Breast epithelium (tissue), 4 donors: Measurements from ENCODE around the gene SIVA1. TPM values are rescaled to one million over a fixed set of nuclear protein-coding genes. Genes with fewer than 3 reads are reported as not detected.

Source experiments
- DNase-seq, 2 donors: peaks; one replicate each; pipeline ENCODE4 v3.0.0-alpha.2; 2019; ENCODE audit warnings: low spot score in 2 of 2
- H3K27ac ChIP-seq, 2 donors: fragments of 200-600 bp; sonication (generic) in 1 of 2; one replicate each; pipeline ENCODE4 v1.5.1; 2016 to 2019; ENCODE audit warnings: mild to moderate bottlenecking in 1 of 2
- H3K27me3 ChIP-seq, 2 donors: fragments of 200-600 bp; sonication (generic) in 1 of 2; one replicate each; pipeline versions ENCODE4 v1.5.1 to v1.6.0; 2017 to 2019; ENCODE audit warnings: control low read depth in 1 of 2, mild to moderate bottlenecking in 1 of 2
- H3K36me3 ChIP-seq: fragments of 200-600 bp; one replicate; pipeline ENCODE4 v1.5.1; 2019
- H3K4me1 ChIP-seq, 2 donors: fragments of 200-600 bp; sonication (generic); one replicate each; pipeline ENCODE4 v1.5.1; 2016 to 2019; ENCODE audit warnings: control low read depth in 1 of 2
- H3K4me3 ChIP-seq, 3 donors: fragments of 200-600 bp; sonication (generic); 1 replicate in 2 of 3; 2 replicates in 1 of 3; pipeline ENCODE4 v1.5.1; 2016 to 2019; ENCODE audit warnings: mild to moderate bottlenecking in 3 of 3, moderate library complexity in 2 of 3
- H3K9me3 ChIP-seq, 2 donors: fragments of 200-600 bp; sonication (generic) in 1 of 2; one replicate each; pipeline ENCODE4 v1.5.1; 2016 to 2019; ENCODE audit warnings: control low read depth in 1 of 2
- POLR2A ChIP-seq: fragments of 450-650 bp; IDR thresholded peaks from one replicate; pipeline ENCODE4 v1.6.1; 2016; ENCODE audit warnings: antibody characterized with exemption, mild to moderate bottlenecking, moderate library complexity
- POLR2AphosphoS5 ChIP-seq, 3 donors: sonication (generic); formaldehyde crosslinking; IDR thresholded peaks; one replicate each; pipeline ENCODE4 v1.6.1; 2017; ENCODE audit warnings: antibody characterized with exemption in 3 of 3
- intact Hi-C: fragments of 100-400 bp; cut with DNase I; formaldehyde crosslinking; loops from one replicate; pipeline ENCODE4 v1.15.1; 2023; ENCODE audit warnings: low total_unique reads
- total RNA-seq, 3 donors: library from RNA; depleted of rRNA; stranded (reverse); fragments of >200 nt; gene quantifications; one replicate each; pipeline ENCODE4 v1.1.0, GENCODE V29; 2016
- TF ChIP-seq, protein P1 (sequence below), 3 donors: fragments of 450-650 bp; IDR thresholded peaks; one replicate each; pipeline ENCODE4 v1.5.1; 2016 to 2017; ENCODE audit warnings: antibody characterized with exemption in 3 of 3, mild to moderate bottlenecking in 3 of 3, moderate library complexity in 3 of 3

SIVA1 gene
- total RNA-seq, 3 donors from 2014 or later = 181 to 225 (median 223) TPM

DNA sequence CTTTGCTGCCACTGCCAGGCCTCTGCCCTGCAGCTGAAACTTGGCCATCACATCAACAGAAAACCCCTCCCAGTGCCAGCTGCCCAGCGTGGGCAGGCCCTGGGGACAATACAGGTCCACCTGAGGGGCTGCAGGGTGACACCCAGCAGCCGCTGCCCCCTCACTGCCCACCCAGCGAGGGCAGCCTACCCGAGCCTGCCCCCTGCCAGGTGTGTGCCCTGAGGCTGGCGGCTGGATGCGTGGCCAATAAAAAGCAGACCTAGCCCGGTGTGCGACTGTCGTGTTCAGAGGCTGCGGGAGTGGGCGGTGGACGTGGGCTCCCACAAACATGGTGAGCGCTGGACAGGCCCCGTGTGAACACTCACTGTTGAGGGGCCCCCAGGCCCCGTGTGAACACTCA is 33.6 kb upstream of the SIVA1 start:
- intact Hi-C loops = no loop called here
- H3K9me3 ChIP-seq = no peaks in the 10 kb centered on the region
- H3K4me1 ChIP-seq = peaks cover 3 to 8% of the 10 kb centered on the region in 2 donors
- DNase-seq = no peak
- TF ChIP-seq, protein P1, sequence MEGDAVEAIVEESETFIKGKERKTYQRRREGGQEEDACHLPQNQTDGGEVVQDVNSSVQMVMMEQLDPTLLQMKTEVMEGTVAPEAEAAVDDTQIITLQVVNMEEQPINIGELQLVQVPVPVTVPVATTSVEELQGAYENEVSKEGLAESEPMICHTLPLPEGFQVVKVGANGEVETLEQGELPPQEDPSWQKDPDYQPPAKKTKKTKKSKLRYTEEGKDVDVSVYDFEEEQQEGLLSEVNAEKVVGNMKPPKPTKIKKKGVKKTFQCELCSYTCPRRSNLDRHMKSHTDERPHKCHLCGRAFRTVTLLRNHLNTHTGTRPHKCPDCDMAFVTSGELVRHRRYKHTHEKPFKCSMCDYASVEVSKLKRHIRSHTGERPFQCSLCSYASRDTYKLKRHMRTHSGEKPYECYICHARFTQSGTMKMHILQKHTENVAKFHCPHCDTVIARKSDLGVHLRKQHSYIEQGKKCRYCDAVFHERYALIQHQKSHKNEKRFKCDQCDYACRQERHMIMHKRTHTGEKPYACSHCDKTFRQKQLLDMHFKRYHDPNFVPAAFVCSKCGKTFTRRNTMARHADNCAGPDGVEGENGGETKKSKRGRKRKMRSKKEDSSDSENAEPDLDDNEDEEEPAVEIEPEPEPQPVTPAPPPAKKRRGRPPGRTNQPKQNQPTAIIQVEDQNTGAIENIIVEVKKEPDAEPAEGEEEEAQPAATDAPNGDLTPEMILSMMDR (IDR thresholded peaks at IDR 0.05) = no peak
- no peak for TF ChIP-seq POLR2AphosphoS5 (IDR thresholded peaks at IDR 0.05)
- TF ChIP-seq POLR2A = no peak
- no peak overlapping the region for H3K27ac ChIP-seq
- no peak overlapping the region for H3K4me3 ChIP-seq
- no peaks in the 10 kb centered on the region for H3K36me3 ChIP-seq
- H3K27me3 ChIP-seq = no peaks in the 10 kb centered on the region

DNA sequence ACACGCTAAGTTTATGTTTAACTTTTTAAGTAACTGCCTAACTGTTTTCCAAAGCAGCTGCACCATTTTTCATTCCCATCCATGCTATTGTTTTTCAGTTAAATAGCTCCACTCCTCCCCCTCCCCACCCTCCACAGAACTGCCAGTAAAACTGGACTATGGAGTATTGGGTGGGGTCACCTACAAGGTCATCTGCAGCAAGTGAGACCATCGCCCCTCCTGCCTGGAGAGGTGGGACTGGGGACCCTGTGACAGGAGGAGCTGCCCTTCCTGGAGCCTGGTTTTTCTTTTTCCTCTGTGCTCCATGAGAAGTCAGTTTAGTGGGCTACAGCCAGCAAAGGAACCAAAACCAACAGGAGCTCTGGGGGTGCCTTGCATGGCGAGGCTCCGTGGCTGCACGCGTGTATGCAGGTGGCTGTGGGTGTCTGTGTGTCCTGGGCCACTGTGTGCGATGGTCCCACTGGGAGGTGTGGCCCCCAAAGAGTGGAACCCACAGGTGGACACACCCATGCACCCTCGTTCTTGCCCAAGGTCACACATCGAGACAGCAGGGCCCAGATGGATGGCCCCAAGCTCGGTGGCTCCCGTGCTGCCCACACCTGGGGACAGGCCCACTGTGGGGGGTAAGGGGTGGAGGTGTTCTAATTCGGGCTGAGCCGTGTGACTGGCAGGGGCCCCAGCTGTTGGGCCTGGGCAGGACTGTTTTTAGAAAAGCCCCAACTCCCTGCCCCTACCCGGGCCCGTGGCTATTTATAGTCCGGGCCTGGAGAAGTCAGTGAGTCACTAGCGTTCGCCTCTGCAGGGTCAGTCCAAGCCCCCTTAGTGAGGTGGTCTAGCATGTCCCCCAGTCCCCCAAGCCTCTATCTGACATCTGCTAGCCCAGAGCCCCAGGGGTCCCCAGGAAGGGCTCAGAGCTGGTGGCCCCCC is 31.2 kb upstream of the SIVA1 start:
- Histone ChIP-seq H3K4me3 (no peak overlapping the region), H3K27me3 (no peaks in the 10 kb centered on the region), H3K4me1 (peaks cover 11 to 16% of the 10 kb centered on the region in 2 donors), H3K27ac (no peak overlapping the region), H3K36me3 (no peaks in the 10 kb centered on the region), H3K9me3 (no peaks in the 10 kb centered on the region)
- intact Hi-C loops = no loop called here
- TF ChIP-seq, protein P1 (IDR thresholded peaks at IDR 0.05) = no peak
- TF ChIP-seq POLR2A = no peak
- no peak for TF ChIP-seq POLR2AphosphoS5 (IDR thresholded peaks at IDR 0.05)
- no peak for DNase-seq

DNA sequence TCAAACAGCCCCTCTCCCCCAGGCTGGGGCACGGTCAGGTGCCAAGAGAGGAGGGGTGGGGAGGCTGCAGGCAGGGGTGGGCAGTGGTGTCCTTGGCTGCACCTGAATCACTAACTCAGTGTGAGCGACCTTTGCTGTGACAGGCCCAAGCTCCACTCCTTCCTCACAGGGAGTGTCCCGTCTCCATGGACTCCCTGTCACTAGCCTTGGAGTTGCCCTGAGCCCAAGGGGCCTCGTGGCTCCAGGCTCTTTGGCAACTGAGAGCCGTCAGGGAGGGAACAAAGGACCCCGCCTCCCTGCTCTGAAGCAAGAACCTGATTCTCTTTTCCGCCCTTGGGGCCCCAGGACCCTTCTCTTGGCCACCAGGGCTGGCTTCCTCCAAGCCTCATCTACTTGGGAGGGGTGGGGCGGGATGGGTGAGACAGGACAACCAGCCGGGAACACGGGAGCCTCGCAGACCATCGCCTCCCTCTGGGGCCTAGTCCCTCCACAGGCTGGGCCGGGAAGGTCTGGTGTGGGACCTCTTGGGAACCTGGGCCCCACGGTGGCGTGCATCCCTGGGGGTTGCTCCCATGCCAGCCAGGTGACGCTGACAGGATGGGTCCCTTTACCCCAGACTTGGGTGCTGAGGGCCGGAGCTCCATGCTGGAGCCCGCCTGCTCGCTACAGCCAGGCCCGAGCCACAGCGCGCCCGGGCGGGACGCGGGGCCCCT is 29.9 kb upstream of the SIVA1 start:
- peaks cover 11 to 16% of the 10 kb centered on the region in 2 donors for H3K4me1 ChIP-seq
- H3K27ac ChIP-seq = no peak overlapping the region
- no peak for DNase-seq
- H3K27me3 ChIP-seq = no peaks in the 10 kb centered on the region
- intact Hi-C loops = no loop called here
- H3K4me3 ChIP-seq = peak overlapping the region; percentile 53 to 96 (median 75)
- H3K9me3 ChIP-seq = no peaks in the 10 kb centered on the region
- H3K36me3 ChIP-seq = no peaks in the 10 kb centered on the region
- TF ChIP-seq POLR2A (no peak), POLR2AphosphoS5 (IDR thresholded peaks at IDR 0.05) (no peak)
- TF ChIP-seq, protein P1 (IDR thresholded peaks at IDR 0.05) = no peak

DNA sequence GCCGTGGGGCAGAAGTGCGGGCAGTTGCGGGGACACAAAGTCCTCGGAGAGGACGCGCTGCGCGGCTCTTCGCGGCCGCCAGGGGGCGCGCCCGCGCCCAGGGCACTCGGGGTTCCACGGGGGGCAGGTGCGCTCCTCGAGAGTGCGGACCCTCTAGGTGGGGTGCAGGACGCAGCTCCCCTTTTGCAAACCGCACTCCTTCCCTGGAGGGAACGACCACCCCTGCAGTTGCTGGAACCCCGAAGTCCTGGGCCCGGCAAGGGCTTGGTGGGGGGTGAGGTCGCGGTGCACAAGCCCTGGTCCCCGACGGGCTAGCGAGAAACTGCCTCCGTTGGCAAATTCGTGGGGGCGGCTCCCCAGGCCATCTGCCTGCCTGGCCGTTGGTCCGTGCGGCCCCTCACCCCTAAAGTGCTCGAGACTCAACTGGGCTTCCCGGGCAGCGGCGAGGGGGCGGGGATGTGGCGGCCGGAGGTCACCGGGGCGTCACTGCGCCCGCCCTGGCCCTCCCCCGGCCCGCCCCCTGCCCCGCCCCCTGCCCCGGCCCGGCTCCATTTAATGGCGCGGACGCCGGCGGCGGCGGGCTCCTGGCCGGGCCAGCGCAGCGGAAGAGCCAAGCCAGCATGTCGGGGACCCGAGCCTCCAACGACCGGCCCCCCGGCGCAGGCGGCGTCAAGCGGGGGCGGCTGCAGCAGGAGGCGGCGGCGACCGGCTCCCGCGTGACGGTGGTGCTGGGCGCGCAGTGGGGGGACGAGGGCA is 29.1 kb upstream of the SIVA1 start, which contains the start of gene ADSS1:
TSS of gene ADSS1 (plus strand) at position 579 of the 756 bp plus-strand sequence. CDS start at position 621, 42 bp downstream.
- intact Hi-C loops = no loop called here
- TF ChIP-seq POLR2AphosphoS5 (IDR thresholded peaks at IDR 0.05) = no peak
- TF ChIP-seq POLR2A = no peak
- TF ChIP-seq, protein P1 (IDR thresholded peaks at IDR 0.05) = peak; percentile 77 to 79 (median 79)
- Histone ChIP-seq H3K4me3 (peak within 1 kb of the TSS; percentile 53 to 96 (median 75)), H3K4me1 (peaks cover 11 to 16% of the 10 kb centered on the region in 2 donors), H3K27ac (peak within 1 kb of the TSS; percentile 54 to 68), H3K36me3 (no peaks in the 10 kb centered on the region), H3K9me3 (no peaks in the 10 kb centered on the region), H3K27me3 (no peaks in the 10 kb centered on the region)
- no peak for DNase-seq
